Prostate gland (tissue), 2 donors: ENCODE data around the gene HSBP1L1.

Source experiments
- POLR2A ChIP-seq: fragments of 450-650 bp; IDR thresholded peaks from one replicate; pipeline ENCODE4 v1.6.1; 2016; ENCODE audit warnings: antibody characterized with exemption, mild to moderate bottlenecking
- POLR2AphosphoS5 ChIP-seq: sonication (generic); formaldehyde crosslinking; IDR thresholded peaks from one replicate; pipeline ENCODE4 v1.6.1; 2017; ENCODE audit warnings: antibody characterized with exemption
- TF ChIP-seq, protein P1 (sequence below), 4 experiments: fragments of 200-600 bp in 2 of 4; fragments of 450-650 bp in 2 of 4; sonication (generic) in 2 of 4; IDR thresholded peaks; 1 replicate in 3 of 4; 2 replicates in 1 of 4; pipeline ENCODE4 v1.5.1; 2016 to 2019; ENCODE audit warnings: antibody characterized with exemption in 4 of 4, mild to moderate bottlenecking in 2 of 4, moderate library complexity in 2 of 4

DNA sequence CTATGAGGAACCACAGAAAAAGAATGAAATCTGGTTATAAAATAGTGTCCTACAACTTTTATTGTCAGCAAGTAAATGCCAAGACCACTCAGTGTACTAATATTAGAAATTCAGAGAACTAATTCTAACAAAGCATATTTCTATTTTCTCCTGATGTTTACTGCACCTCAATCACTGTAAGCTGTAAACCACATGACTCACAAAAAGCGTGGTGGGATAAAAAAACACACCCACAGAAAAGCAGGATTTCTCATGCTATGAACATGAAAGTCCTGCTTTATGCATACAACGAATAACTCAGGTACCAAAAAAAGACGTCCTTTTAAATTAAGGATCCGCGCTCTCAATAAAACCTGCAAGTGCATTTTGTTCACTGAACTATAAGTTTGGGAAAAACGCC is 23.1 kb downstream of the HSBP1L1 start:
- TF ChIP-seq, protein P1, sequence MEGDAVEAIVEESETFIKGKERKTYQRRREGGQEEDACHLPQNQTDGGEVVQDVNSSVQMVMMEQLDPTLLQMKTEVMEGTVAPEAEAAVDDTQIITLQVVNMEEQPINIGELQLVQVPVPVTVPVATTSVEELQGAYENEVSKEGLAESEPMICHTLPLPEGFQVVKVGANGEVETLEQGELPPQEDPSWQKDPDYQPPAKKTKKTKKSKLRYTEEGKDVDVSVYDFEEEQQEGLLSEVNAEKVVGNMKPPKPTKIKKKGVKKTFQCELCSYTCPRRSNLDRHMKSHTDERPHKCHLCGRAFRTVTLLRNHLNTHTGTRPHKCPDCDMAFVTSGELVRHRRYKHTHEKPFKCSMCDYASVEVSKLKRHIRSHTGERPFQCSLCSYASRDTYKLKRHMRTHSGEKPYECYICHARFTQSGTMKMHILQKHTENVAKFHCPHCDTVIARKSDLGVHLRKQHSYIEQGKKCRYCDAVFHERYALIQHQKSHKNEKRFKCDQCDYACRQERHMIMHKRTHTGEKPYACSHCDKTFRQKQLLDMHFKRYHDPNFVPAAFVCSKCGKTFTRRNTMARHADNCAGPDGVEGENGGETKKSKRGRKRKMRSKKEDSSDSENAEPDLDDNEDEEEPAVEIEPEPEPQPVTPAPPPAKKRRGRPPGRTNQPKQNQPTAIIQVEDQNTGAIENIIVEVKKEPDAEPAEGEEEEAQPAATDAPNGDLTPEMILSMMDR (IDR thresholded peaks at IDR 0.05) = no peak
- TF ChIP-seq POLR2A (no peak), POLR2AphosphoS5 (no peak)
